ENCODE results near the gene OR13C9.

- TF ChIP-seq CTCF (IDR thresholded peaks at IDR 0.05) (no peak), POLR2A (IDR thresholded peaks at IDR 0.05) (no peak), POLR2AphosphoS5 (IDR thresholded peaks at IDR 0.05) (no peak)
Observed at GRCh38 chr9:104608336-104608735, 9.7 kb downstream of the OR13C9 start.

All from transverse colon (tissue), 4 donors.